NCI-H82 (cell line): Measurements from ENCODE around the gene KCNH1.

Experiments used
- DNase-seq: peaks from one replicate; lab custom pipeline; 2025; lab: John Stamatoyannopoulos, UW

The KCNH1 gene

DNA sequence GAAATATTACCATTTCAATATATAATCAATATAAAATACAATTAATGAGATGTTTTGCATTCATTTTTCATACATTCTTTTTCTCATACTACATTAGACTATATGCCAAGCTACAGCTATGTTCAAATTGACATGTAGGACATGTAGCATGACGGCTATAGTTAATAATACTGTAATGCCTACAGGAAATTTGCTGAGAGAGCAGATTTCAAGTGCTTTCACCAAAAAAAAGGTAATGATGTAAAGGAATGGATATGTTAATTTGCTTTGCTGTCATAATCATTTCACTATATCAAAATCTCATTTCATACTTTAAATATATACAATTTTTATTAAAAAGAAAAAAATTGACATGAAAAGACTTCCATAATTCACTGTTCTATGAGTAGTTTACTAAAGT lies 215.1 kb downstream of the KCNH1 start:
- DNase-seq, result no peak

DNA sequence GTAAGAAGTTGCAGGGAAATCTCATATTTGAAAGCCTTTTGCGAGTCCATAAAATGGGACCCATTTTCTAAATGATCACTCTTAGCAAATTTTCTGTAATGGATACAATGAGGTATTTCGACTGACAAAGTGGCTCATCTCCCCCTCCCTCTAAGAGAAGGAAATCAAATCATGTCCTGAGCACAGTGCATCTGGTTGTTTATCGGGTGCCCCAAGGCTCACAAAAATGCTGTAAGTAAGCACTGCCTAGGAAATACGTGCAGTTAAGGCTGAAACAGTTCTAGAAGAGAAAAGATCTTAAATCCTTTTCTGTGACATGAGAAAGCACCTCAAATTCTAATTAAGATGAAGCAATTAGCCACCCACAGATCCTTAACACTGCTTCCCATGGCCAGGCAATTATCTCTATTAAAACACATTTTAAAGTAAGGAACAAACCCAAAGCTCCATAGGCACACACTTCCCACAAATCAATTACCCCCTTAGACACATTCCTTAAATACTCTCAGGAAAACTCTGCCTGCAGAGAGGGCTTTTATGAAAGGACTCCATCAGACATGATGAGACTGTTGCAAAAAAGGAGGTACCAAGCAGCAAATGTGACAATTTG lies 216.3 kb downstream of the KCNH1 start:
- DNase-seq, result no peak

DNA sequence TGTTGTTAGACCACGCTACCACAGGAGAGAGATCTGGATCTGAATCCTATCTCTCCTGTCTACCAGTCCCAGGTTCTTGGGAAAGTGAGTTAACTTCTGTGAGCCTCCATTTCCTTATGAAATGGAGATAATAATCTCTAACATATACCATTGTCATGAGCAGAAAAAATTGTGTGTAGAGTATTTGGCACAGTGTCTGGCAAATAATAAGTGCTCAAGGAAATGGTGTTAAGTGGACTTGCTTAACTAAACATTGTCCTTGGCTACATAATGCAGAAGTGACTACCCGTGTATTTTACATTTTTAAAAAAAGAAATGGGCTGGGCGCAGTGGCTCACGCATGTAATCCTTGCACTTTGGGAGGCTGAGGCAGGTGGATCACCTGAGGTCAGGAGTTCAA lies 217.4 kb downstream of the KCNH1 start:
- DNase-seq, result no peak

DNA sequence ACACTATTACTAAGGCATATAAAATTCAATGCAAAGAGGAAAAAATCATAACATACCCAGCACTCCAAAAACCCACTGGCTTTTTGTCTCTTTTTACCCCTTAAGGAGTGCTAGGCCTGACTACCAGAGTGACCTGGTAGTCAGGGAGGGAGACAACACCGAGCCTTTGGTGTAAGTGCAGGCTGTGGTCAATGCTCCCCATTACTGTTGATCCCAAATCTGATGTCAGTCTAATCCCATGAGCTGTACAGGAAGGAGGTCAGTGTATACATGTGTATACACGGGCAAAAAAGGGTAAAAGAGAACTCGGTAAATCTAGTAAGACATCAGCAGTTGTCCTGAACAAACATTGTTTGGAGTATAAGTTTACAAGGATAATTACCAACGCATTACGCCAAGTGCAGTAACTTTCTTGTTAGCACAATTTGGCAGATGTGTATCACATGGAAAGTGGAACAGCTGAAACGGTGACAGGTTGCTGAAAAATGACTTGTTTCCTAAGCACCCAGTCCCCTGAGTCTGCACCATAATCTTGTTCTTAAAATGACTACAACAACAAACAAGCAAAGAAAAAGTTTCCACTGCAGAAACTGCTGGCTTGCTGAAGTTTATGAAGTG lies 217.9 kb downstream of the KCNH1 start:
- DNase-seq, result peak; percentile 42

DNA sequence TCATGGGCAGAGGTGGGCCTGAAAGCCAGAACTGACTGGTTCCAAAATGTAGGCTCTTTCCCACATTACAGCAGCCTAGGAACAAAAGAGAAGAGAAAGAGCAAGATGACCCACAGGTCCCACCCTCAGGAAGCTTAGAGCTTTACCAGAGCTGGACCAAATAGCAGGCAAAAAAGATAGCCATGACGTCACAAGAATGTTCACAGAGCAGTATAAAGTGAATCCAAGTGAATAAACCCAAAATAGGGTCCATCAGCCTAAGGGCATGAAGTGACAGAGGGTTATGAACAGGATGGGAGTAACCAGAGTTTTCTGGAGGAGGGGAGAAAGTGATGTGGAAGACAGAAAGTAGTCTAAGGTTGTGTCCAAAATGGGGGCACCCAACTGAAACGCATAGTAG lies 221.2 kb downstream of the KCNH1 start:
- no peak for DNase-seq

DNA sequence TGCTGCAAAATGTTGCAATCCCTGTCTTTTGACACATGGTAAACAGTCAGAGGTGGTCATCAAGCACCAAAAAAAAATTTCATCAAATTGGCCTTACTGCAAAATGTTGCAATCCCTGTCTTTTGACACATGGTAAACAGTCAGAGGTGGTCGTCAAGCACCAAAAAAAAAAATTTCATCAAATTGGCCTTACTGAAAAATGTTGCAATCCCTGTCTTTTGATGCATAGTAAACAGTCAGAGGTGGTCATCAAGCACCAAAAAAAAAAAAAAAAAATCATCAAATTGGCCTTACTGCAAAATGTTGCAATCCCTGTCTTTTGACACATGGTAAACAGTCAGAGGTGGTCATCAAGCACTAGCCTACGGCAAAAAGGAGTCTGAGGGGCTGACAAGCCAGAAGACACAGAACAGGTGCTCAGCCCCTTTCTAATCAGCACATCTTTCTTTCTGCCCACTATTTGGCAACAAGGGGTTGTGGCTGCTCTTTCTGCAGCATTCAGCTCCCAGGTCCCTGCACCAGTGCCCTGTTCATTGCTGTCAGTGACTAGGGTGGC lies 223.8 kb downstream of the KCNH1 start:
- no peak for DNase-seq

DNA sequence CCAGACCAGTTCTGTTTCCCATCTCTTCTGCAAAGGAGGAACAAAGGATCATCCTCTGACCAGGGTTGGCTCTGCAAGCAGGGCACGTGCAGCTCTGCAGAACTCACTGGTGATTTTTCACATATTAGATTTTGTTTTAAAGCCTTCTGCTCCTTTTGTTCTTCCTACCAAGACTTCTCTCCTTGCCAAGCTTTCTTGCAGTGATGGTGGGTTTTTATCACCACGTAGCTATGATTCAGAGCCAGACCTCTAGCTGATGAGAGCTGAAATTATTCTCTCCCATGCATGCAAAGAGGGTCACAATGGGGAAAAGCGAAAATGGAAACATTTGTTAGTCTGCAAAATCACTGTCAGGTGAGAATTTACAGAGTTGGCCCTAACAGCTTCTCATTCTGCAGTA lies 225.2 kb downstream of the KCNH1 start:
- no peak for DNase-seq

DNA sequence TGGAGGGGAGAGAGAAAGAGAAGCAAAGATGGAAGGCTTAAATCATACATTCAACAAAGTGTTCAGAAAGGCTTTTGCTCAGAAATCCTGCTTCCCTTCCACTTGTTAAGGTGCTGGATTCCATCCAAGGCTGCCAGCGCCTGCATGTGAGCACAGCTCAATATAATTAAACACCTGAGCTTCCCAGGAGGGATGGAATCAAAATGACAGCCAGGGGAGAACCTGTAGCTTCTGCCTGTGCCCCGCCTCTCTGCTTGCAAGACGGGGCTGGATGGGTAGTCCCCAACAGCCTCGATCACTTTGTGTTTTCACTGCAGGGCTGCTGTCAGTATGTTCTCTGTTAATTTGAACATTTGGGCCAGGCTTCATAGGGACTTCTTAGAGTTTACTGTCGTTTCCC lies 225.7 kb downstream of the KCNH1 start:
- no peak for DNase-seq

DNA sequence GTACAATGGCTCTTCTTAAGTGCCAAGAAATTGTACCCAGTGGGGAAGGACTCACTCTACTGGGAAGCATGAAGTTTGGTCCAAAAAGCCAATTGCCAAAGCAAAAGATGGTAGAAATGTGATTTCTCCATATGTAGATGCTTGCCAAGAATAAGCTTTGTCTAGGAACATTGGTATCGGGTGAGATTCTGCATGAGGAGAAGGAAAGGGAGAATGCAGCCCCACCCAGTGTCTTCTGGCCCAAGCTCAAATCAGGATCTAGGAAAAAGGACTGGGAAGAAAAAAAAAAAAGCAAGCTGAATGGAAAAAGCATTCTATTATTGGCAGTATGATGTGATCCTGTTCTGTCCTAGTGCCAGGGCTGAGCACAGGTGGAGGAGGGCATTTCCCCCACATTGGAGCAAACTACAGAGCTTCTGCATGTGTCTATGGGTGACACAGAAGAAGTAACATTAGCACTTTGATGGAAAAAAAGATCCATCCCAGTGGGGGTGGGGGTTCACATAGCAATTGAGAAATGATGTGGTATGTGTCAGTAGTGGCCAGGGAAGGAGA lies 226.6 kb downstream of the KCNH1 start:
- no peak for DNase-seq

DNA sequence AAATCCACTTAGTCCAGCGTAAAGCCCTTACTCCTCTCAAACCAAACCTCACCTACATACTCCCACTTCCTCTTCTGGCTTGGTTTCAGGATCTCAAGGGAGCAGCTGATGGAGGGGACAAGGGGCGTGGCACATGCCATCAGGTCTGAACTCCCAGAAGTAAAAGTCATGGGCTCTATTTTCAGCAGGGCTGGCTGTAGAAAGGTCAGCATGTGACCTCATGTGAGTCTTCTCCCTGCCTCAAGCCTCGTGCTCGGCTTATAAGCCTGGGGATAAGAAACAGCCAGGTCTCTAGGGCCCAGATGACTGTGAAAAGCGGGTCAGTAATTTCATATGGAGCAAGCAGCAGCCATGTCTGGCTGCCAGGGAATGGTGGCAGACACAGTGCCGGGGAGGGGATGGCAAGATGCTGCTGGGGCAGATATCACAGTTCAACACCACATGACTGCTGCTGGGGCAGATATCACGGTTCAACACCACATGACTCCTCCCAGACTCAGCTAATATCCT lies 227.9 kb downstream of the KCNH1 start:
- DNase-seq, result no peak

DNA sequence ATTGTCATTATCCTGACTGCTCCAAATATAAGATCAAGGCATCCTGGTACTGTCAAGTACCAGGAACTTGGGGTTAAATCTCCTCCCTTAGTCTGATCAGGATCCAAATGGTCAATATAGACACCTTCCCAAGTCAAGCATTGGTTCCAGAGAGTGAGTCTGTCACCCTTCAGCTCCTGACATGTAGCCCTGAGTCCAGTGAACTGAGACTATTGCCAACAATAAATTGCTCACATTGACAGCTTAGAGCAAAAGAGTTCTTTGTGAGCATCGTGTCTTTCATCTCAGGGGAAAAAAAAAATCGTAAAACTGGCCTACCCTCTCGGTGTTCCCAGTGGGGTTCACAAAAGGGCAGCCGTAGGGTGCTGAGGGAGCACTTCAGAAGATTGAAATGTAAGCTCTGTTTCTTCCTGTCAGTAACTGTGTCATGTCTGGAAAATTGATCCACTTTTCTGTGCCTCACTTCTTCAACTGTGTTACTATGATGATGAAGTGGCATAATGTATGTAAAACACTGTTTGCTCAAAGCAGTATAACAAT lies 228.5 kb downstream of the KCNH1 start:
- DNase-seq, result no peak

DNA sequence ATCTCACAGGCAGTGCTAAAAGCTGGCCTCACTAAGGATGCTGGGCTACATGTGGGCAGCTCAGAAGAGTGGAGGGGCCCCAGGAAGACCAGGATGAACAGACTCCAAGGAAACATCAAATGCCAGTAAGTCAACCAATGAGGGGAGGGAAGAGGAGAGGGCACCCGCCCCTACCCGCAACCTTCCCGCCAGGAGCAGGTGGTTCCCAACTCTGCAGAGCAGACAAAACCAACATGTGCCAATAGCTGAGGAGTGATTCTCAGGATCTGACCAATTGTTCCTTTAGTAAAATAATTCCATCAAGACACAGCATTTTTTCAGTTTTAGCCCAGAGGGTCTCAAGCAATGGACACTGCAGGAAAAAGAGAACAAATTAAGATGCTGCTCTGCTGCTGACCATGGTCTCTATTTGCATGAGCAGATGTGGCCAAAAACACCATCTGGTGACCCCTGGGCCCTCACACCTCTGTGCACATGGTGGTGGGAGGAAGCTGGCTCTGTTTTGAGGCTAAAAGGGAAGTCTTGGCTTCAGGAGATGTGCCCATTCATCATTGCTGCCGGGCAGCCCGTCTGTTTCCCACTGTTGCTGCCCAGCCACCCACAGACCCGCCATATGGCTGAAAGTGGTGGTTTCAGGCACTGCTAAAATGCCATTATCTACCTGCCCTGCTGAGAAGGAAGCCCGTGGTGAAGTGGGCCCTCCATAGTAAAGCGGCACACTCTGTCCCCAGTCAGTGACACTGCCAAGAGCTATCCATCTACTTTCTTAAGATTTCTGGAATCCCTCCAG lies 231.8 kb downstream of the KCNH1 start:
- no peak for DNase-seq

DNA sequence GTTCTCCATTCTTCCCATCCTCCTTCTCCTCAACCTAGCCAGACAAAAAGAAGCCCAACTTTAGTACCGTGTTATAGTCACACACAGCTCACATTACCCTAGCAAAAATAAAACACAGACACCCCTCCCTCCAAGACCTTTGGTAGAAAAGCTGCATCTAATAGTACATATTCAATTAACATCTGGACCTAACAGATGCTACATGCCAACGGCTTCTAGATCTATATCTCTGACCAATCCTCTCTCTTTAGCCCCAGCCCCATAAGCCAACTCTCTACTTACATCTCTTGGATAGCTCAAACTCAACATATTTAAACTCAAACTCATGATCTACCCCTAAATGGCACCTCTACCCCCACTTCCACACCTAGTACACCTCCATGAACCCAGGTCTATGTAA lies 233.1 kb downstream of the KCNH1 start:
- DNase-seq, result no peak

DNA sequence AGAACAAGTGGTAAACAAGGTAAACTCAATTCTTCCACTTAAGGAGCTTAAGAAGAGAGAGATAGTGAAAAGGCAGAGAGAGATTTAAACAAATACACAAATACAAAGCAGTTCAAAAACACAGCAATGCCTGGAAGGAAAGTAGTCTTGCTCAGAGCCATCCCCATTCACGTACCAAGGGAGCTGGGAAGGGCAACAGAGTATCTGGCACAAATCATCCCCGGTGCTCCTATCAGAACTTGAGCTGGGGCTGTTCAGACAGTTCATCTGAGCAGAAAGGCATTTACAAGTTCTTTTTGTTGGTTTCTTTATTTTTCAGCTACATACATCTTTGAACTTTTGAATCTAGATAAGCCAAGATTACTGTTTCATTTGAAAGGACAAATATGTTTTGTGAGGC lies 233.9 kb downstream of the KCNH1 start:
- DNase-seq, result no peak

DNA sequence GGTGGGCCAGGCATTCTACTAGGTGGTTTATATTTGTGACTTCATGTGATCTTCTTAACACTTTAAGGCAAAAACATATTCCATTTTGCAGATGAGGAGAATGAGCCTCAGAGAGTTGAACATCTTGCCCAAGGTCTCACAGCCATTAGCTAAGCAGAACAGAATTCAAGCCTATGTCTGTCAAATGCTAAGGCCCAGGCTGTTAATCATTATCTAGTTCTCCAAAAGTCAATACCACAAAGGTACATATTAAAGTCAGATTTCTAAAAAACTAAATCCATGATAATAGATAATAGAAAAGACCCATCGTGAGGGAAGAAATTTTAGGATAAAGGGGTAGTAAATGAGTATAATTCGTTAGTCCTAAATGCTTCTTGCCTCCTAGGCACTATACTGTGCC lies 234.3 kb downstream of the KCNH1 start:
- DNase-seq, result no peak

DNA sequence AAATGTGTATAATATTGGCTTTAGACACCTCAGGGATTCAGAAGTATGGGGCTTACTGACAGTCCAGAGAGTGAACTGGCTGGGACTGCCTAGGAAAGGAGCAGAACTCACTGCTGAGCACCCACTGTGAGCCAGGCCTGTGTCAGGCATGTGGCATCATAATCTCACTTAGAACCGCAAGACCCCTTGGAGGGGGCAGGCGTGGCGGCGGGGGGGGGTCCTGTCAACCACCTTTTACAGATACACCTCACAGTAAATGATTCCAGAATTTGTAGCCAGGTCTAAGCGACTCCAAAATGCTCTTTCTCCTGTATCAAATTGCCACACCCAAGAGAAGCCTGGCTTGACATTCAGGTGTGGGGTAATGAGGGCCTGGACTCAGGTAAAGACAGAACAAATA lies 235.5 kb downstream of the KCNH1 start:
- DNase-seq, result no peak

DNA sequence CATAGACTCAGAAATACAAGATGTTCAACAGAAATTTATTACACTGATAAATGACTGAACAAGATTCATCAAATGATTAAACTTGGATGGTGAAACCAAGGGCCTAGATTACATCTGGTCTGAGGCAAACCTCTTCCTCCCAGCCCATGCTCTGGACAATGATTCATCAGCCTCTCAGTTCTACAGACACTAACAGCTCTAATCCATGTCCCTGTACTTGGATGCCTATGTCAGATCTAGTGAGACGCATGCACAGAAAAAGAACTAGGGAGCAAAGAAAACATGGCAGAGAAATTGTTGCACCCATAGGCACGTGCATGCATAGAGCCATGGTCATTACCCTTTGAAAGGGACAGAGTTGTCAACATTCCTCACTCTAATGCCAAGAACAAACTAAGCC lies 250.1 kb downstream of the KCNH1 start:
- DNase-seq, result no peak

DNA sequence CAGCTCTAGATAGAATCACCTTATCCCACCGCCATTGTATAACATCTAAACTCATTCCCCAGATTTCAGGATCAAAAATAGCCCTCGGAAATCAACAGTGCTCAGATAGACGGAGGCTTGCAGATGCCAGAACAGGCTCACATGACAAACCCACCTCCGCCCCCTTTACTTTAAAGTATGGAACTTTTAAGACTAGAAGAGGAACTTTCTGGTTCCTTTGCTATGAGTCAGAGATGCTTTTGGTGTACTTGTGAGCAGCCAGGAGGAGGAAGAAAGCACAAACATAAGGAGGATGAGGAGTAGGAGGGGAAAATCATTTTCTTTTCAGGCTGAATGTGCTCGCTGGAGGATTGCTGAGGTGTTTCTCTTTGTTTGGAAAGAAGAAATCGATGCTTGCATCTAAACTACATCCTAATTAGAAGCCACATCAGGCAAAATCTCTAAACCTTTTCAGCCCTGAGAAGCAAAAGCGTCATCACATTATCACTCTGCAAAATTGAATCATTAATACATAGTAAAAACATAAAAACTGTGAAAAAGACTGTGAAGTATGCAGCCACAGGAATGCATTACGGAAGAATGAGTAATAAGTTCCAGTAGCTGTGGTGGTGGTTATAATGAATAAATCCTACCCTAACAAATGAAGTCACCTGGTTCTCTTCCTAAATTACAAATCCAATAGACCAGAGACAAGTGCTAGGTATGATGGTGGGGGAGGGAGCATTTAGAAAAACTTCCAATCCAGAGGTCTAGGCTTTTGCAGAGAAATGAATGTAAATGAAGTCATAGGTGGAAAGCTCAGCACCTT lies 251.3 kb downstream of the KCNH1 start:
- no peak for DNase-seq

DNA sequence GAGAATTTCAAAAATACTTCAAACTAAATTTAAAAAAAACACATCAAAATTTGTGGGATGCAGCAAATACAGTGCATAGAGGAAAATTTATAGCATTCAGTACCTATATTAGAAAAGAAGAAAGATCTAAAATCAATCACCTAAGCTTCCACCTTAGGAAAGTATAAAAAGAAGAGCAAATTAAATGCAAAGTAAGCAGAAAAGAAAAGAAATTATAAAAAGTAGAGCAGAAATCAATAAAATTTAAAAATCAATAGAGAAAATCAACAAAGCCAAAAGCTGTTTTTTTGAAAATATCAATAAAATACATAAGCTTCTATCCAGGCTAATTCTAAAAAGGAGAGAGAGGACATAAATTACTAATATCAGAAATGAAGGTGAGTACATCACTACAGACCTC lies 255.4 kb downstream of the KCNH1 start:
- DNase-seq, result no peak

DNA sequence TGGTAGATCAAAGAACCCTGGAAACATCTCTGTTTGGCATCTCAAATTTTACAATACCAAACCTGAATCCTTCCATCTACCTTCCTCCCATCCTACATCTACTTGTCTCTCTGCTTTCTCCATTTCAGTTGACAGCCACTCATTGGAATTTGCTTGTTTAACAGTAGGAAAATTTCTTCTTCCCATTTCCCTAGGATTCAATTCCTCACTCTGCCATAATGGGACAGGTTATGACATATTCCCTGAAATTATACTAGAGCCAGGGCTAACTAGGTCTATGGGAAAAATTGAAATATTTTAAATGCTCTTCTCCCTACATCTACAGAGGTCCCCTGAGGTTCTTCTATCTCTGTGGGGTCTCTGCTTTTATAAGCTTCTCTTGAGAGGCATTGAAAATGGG lies 257.7 kb downstream of the KCNH1 start:
- no peak for DNase-seq

DNA sequence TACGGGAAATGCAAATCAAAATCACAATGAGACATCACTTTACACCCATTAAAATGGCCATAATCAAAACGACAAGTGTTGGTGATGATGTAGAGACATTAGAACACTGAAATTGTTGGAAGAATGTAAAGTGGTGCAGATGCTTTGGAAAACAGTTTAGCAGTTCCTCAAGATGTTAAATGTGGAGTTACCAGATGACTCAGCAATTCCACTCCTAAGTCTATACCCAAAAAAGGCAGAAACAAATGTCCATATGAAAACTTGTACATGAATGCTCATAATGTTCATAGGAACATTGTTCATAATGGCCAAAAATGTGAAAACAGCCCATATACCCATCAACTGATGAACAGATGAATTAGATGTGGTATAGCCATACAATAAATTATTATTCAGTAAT lies 267.4 kb downstream of the KCNH1 start:
- no peak for DNase-seq

DNA sequence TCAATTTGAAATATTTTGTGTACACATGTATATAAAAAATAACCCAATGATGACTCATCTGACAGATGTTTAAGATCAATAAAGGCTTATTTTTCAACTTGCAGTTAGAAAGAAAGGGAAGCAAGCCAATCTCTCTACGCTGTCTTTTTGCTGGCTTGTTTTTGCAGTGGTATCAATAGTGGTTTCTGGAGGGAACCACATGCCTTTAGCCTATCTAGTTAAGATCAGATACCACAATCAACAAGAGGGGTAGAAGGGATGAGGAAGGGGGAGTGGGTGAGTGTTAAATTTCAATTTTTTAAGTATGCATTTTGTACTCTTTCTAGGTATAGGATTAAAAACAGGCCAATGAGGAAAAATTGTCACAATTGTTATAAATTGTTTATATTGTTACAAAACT lies 276.2 kb downstream of the KCNH1 start:
- DNase-seq, result no peak
